HG03439 (cell line): ENCODE results near the gene HP.
A peak's percentile ranks its signal among the peaks of the same experiment; 100 is the strongest.
"Not testable (repeated sequence)": the region's sequence is repeated elsewhere in the genome, so short reads cannot be mapped to it uniquely, and the experiment has no call there.

Source experiments
- ATAC-seq: cut with Tn5 transposase; IDR thresholded peaks from one replicate; pipeline ENCODE4 v1.9.1; 2021; ENCODE audit warnings: mild to moderate bottlenecking, moderate library complexity; ENCODE audit not compliant: unreplicated experiment

HP gene

GRCh38 chr16:72054254-72054847, at the start of gene HP:
TSS of gene HP (plus strand) at chr16:72054505. CDS start at chr16:72054653, 148 bp downstream.
- not testable (repeated sequence) for ATAC-seq

- not testable (repeated sequence) for ATAC-seq
Measured at GRCh38 chr16:72008065-72008423, 46.3 kb upstream of the HP start.

- ATAC-seq, result peak; percentile 99
Measured at GRCh38 chr16:72008424-72009216, 45.7 kb upstream of the HP start, which contains the start of gene DHODH. TSS of gene DHODH (plus strand) at chr16:72008744. CDS start at chr16:72008765, 21 bp downstream.

- no peak for ATAC-seq
Measured at GRCh38 chr16:72009779-72010178, 44.5 kb upstream of the HP start.

GRCh38 chr16:72012607-72013006, 41.7 kb upstream of the HP start:
- ATAC-seq, result no peak

- ATAC-seq, result no peak
Measured at GRCh38 chr16:72013389-72013788, 40.9 kb upstream of the HP start.

- no peak for ATAC-seq
Measured at GRCh38 chr16:72013888-72014581, 40.3 kb upstream of the HP start.

- ATAC-seq, result no peak
Measured at GRCh38 chr16:72014675-72015074, 39.6 kb upstream of the HP start.

- ATAC-seq, result no peak
Measured at GRCh38 chr16:72015124-72015523, 39.2 kb upstream of the HP start.

GRCh38 chr16:72018470-72018869, 35.8 kb upstream of the HP start:
- no peak for ATAC-seq

- no peak for ATAC-seq
Measured at GRCh38 chr16:72021043-72021442, 33.3 kb upstream of the HP start.

- no peak for ATAC-seq
Measured at GRCh38 chr16:72022127-72022526, 32.2 kb upstream of the HP start.

- ATAC-seq, result no peak
Measured at GRCh38 chr16:72023962-72024361, 30.3 kb upstream of the HP start.

- no peak for ATAC-seq
Measured at GRCh38 chr16:72024862-72025382, 29.4 kb upstream of the HP start.

- no peak for ATAC-seq
Measured at GRCh38 chr16:72025404-72026114, 28.7 kb upstream of the HP start.

- ATAC-seq, result no peak
Measured at GRCh38 chr16:72027669-72028378, 26.5 kb upstream of the HP start.

- no peak for ATAC-seq
Measured at GRCh38 chr16:72029567-72030271, 24.6 kb upstream of the HP start.

- ATAC-seq, result no peak
Measured at GRCh38 chr16:72033437-72033836, 20.9 kb upstream of the HP start.

GRCh38 chr16:72036098-72036497, 18.2 kb upstream of the HP start:
- ATAC-seq, result no peak

GRCh38 chr16:72042157-72042660, 12.1 kb upstream of the HP start:
- ATAC-seq, result no peak
